ENCODE measurements around the gene YARS1.
"Not testable (repeated sequence)": the region's sequence is repeated elsewhere in the genome, so short reads cannot be mapped to it uniquely, and the experiment has no call there.

The YARS1 gene

GRCh38 chr1:32816676-32817158, 441 bp downstream of the YARS1 start:
- DNase-seq: peak; percentile 31

GRCh38 chr1:32813941-32814739, 3.0 kb downstream of the YARS1 start:
- DNase-seq: peak; percentile 25

- DNase-seq: no peak
Observed at GRCh38 chr1:32811917-32812316, 5.2 kb downstream of the YARS1 start.

- no peak for DNase-seq
Observed at GRCh38 chr1:32811265-32811664, 5.9 kb downstream of the YARS1 start.

GRCh38 chr1:32810358-32810757, 6.8 kb downstream of the YARS1 start:
- DNase-seq: no peak

- DNase-seq: no peak
Observed at GRCh38 chr1:32808580-32808979, 8.6 kb downstream of the YARS1 start.

- no peak for DNase-seq
Observed at GRCh38 chr1:32806910-32807523, 10.1 kb downstream of the YARS1 start.

- no peak for DNase-seq
Observed at GRCh38 chr1:32806290-32806689, 10.9 kb downstream of the YARS1 start.

DNA sequence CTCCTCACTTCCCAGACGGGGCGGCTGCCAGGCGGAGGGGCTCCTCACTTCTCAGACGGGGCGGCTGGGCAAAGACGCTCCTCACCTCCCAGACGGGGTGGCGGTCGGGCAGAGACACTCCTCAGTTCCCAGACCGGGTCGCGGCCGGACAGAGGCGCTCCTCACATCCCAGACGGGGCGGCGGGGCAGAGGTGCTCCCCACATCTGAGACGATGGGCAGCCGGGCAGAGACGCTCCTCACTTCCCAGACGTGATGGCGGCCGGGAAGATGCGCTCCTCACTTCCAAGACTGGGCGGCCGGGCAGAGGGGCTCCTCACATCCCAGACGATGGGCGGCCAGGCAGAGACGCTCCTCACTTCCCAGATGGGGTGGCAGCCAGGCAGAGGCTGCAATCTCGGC, 12.7 kb downstream of the YARS1 start:
- not testable (repeated sequence) for DNase-seq

GRCh38 chr1:32801096-32801715, 16.0 kb downstream of the YARS1 start:
- DNase-seq: no peak

- no peak for DNase-seq
Observed at GRCh38 chr1:32798679-32799416, 18.3 kb downstream of the YARS1 start.

DNA sequence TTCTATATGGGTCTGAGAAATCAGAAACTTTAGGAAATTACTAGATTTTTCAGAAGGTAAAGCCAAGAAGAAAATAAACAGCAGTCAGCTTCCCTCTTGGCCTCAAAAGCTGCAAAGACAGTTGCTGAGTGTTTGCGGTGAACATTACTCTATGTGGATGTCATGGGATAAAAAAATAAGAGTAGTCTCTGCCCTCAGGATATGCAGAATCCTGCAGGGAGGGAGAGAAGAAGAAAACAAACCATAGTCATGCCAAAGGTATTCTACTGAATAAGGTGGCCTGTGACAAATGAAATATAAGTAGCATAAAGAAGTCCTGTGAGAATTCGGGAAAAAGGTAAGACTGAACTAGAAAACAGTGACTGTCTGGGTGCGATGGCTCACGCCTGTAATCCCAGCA, 19.0 kb downstream of the YARS1 start:
- no peak for DNase-seq

GRCh38 chr1:32797456-32797855, 19.7 kb downstream of the YARS1 start:
- DNase-seq: no peak

DNA sequence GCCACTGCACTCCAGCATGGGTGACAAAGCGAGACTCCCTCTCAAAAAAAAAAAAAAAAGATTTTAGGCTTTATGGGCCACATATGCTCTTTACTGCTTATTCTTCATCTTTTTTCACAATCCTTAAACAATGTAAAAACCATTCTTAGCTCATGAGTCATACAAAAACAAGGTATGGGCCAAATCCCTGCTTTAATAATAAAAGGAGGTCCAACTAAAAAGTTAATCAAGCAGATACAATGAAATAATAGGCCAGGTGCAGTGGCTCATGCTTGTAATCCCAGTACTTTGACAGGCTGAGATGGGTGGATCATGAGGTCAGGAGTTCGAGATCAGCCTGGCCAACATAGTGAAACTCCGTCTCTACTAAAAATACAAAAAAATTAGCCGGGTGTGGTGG, 21.4 kb downstream of the YARS1 start:
- not testable (repeated sequence) for DNase-seq

DNA sequence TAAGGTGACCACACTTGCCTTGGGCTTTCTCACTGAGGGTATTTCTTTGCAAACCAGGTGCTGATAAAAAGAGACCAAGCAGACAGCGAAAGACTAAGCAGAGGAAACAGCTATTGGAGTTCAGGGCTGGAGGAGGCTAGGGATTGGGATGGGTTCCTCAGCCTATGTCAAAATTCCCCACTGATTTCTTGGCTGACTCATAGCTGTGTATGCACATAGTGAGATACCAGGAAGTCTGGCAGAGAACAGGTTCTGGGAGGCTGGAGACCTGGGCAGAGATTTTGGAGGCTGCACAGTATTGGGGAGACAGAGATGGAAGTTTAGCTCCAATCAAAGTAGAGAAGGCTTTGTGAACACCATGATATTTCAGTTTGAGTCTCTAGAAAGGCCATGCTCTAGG, 25.3 kb downstream of the YARS1 start:
- no peak for DNase-seq

DNA sequence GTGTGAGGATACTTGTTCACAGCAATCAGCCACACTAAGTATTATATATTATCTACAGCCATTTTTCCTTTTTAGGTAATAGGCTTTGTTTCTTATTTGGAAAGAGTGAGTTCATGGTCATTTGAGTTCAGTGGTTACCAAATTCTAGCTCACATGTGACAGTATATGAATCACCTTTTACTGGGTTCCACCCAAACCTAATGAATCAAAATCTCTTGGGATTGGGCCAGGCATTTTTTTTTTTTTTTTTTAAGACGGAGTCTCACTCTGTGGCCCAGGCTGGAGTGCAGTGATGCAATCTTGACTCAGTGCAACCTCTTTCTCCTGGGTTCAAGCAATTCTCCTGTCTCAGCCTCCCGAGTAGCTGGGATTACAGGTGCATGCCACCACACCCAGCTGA, 27.8 kb downstream of the YARS1 start:
- not testable (repeated sequence) for DNase-seq

GRCh38 chr1:32786856-32787255, 30.3 kb downstream of the YARS1 start:
- no peak for DNase-seq

- no peak for DNase-seq
Observed at GRCh38 chr1:32784817-32785216, 32.3 kb downstream of the YARS1 start.

GRCh38 chr1:32783851-32784250, 33.3 kb downstream of the YARS1 start:
- DNase-seq: no peak

DNA sequence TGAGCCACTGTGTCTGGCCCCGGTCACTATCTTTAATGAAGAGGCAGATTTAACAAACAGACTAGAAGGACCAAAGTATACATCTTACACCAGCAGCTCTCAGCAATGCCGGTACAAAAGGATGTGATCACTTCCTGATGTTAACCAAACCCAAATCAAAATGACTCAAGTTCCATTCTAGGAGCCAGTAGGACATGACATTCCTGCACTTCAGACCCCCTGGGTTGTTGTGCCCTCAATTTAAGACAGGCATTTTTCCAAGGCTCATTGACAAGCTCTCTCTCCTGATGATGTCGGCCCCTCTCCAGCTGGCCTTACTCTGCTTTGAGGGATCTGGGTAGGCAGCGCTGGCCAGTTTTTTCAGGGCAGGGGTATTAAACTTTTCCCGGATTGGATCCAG, 35.1 kb downstream of the YARS1 start:
- no peak for DNase-seq

- no peak for DNase-seq
Observed at GRCh38 chr1:32780628-32781234, 36.4 kb downstream of the YARS1 start.

GRCh38 chr1:32780005-32780404, 37.2 kb downstream of the YARS1 start:
- DNase-seq: no peak

DNA sequence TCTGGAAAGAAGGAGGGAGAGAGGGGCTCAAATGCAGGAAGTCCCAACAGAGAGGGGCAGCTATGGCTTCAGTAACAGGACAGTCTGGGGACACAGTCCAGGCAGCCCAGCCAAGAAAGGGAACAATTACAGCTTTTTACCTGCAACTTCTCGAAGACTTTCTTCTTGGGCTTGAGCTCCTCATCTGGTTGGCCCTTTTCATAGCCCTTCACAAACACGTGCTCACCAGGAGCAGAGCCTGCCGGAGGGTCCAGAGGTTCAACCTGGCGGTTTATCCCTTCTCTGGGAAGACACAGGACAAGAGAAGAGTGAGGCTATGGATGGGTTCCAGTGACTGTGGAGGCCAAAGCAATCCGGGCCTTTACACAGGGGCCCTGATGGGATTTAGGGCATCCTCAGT, 37.9 kb downstream of the YARS1 start:
- DNase-seq: no peak

Measured in MV-4-11 (cell line).